Activated CD4-positive, alpha-beta T cell treated with anti-CD3 and anti-CD28 coated beads for 36 hours (primary cell): Measurements from ENCODE around the gene ZNF580. TPM values are rescaled to one million over a fixed set of nuclear protein-coding genes. Genes with fewer than 3 reads are reported as not detected.

Source experiments
- ATAC-seq: fragments of 200-7000 bp; cut with Tn5 transposase; one replicate; pipeline ENCODE4 v1.10.0; 2021; ENCODE audit warnings: mild to moderate bottlenecking, moderate library complexity
- CTCF ChIA-PET: fragments of 350-600 bp; sonication (Branson Sonifier 250); formaldehyde crosslinking; loops from one replicate; lab custom pipeline; 2021; ENCODE audit warnings: antibody characterized with exemption; lab: Charles Lee
- POLR2A ChIA-PET: fragments of 350-600 bp; sonication (Branson Sonifier 250); formaldehyde crosslinking; loops from one replicate; lab custom pipeline; 2021; ENCODE audit warnings: antibody characterized with exemption, inconsistent platforms; lab: Charles Lee
- DNase-seq: peaks from one replicate; pipeline ENCODE4 v3.0.0-alpha.2; 2020
- H3K27ac Mint-ChIP-seq: one replicate; pipeline ENCODE4 v1.8.0; 2021; ENCODE audit warnings: mixed read lengths
- H3K27me3 Mint-ChIP-seq: one replicate; pipeline ENCODE4 v1.8.0; 2021; ENCODE audit warnings: mixed read lengths
- H3K36me3 Mint-ChIP-seq: one replicate; pipeline ENCODE4 v1.8.0; 2021; ENCODE audit warnings: low read depth, mixed read lengths
- H3K4me1 Mint-ChIP-seq: one replicate; pipeline ENCODE4 v1.8.0; 2021; ENCODE audit warnings: mixed read lengths
- H3K4me3 Mint-ChIP-seq: one replicate; pipeline ENCODE4 v1.8.0; 2021; ENCODE audit warnings: mild to moderate bottlenecking, moderate library complexity, mixed read lengths
- H3K9me3 Mint-ChIP-seq: one replicate; pipeline ENCODE4 v1.8.0; 2021; ENCODE audit warnings: low read depth, mixed read lengths
- intact Hi-C, 2 experiments: fragments of 100-400 bp; cut with DNase I in 1 of 2; cut with micrococcal nuclease in 1 of 2; formaldehyde crosslinking; loops; one replicate each; pipeline versions ENCODE4 v1.14.2 to v1.15.1; 2022 to 2024; cut with DNase I, micrococcal nuclease
- total RNA-seq, 2 experiments: library from RNA; stranded (reverse); gene quantifications; one replicate each; pipeline ENCODE4 v1.2.3, GENCODE V29; 2021

The ZNF580 gene
- total RNA-seq, 2 experiments from 2014 or later, result 24.2 to 35.6 TPM

- H3K36me3 Mint-ChIP-seq, result peaks cover 24% of the 10 kb centered on the region
- CTCF ChIA-PET, result interaction anchor here (0.7 to 1.7 kb wide), 8 partner anchors 9 to 46 kb away, joined by 3 to 11 read pairs (median 5); partner anchors contain the start of gene ZNF581
- POLR2A ChIA-PET, result interaction anchor here (0.6 kb wide), 1 partner anchor 14 kb away, joined by 3 read pairs; no protein-coding TSS in a partner anchor
- no peaks in the 10 kb centered on the region for H3K9me3 Mint-ChIP-seq
- peaks cover 31% of the 10 kb centered on the region for H3K4me1 Mint-ChIP-seq
- intact Hi-C loops, result loop anchor here in 1 of 2 experiments (1.0 to 10.0 kb wide), 4 partner anchors 9 to 1788 kb away; partner anchors contain the start of genes MYADM, ZNF460 and ZNF581
- H3K27ac Mint-ChIP-seq, result peak overlapping the region; percentile 25
- H3K27me3 Mint-ChIP-seq, result no peaks in the 10 kb centered on the region
- ATAC-seq (no peak), DNase-seq (no peak)
- peak overlapping the region; percentile 86 for H3K4me3 Mint-ChIP-seq
Measured at GRCh38 chr19:55652311-55653128, 11.7 kb downstream of the ZNF580 start.

- H3K27ac Mint-ChIP-seq, result peak overlapping the region; percentile 98
- DNase-seq (peak; percentile 98), ATAC-seq (peak; percentile 43)
- H3K36me3 Mint-ChIP-seq, result peaks cover 30% of the 10 kb centered on the region
- no peaks in the 10 kb centered on the region for H3K9me3 Mint-ChIP-seq
- H3K27me3 Mint-ChIP-seq, result no peaks in the 10 kb centered on the region
- H3K4me3 Mint-ChIP-seq, result peak overlapping the region; percentile 86
- H3K4me1 Mint-ChIP-seq, result peaks cover 37% of the 10 kb centered on the region
- ChIA-PET POLR2A (interaction anchor here (0.7 to 1.5 kb wide), 13 partner anchors 8 to 1785 kb away, joined by 3 to 12 read pairs (median 4); partner anchors contain the start of genes FIZ1, TMEM238, ZNF524 and ZNF628), CTCF (interaction anchor here (0.6 to 1.7 kb wide), 32 partner anchors 8 to 1495 kb away, joined by 3 to 24 read pairs (median 5); partner anchors contain the start of genes FIZ1, MBOAT7, TMEM238 and ZNF581)
- intact Hi-C loops, result loop anchor here (1.0 to 10.0 kb wide), 11 partner anchors 10 to 1789 kb away; partner anchors contain the start of genes ZNF581 (in 2 of the 2), MYADM (in 1 of the 2), PPP1R12C (in 1 of the 2) and PPP6R1 (in 1 of the 2)
Measured at GRCh38 chr19:55653651-55654322, 13.0 kb downstream of the ZNF580 start.

GRCh38 chr19:55654323-55654867 lies 13.6 kb downstream of the ZNF580 start:
- peaks cover 39% of the 10 kb centered on the region for H3K4me1 Mint-ChIP-seq
- DNase-seq, result peak; percentile 99
- intact Hi-C loops, result loop anchor here (1.0 to 10.0 kb wide), 10 partner anchors 11 to 1790 kb away; partner anchors contain the start of genes MYADM (in 1 of the 2), PPP1R12C (in 1 of the 2), PPP6R1 (in 1 of the 2) and RPL28 (in 1 of the 2)
- H3K36me3 Mint-ChIP-seq, result peaks cover 31% of the 10 kb centered on the region
- H3K27me3 Mint-ChIP-seq, result no peaks in the 10 kb centered on the region
- H3K9me3 Mint-ChIP-seq, result no peaks in the 10 kb centered on the region
- ATAC-seq, result peak; percentile 84
- peak overlapping the region; percentile 86 for H3K4me3 Mint-ChIP-seq
- peak overlapping the region; percentile 98 for H3K27ac Mint-ChIP-seq
- CTCF ChIA-PET, result interaction anchor here (0.6 to 1.7 kb wide), 27 partner anchors 9 to 1514 kb away, joined by 3 to 24 read pairs (median 5); partner anchors contain the start of genes FIZ1, MBOAT7, NAT14 and TMEM238
- POLR2A ChIA-PET, result interaction anchor here (0.7 to 1.5 kb wide), 15 partner anchors 9 to 1786 kb away, joined by 3 to 12 read pairs (median 4); partner anchors contain the start of genes FIZ1, TMEM238, ZNF524 and ZNF628

DNA sequence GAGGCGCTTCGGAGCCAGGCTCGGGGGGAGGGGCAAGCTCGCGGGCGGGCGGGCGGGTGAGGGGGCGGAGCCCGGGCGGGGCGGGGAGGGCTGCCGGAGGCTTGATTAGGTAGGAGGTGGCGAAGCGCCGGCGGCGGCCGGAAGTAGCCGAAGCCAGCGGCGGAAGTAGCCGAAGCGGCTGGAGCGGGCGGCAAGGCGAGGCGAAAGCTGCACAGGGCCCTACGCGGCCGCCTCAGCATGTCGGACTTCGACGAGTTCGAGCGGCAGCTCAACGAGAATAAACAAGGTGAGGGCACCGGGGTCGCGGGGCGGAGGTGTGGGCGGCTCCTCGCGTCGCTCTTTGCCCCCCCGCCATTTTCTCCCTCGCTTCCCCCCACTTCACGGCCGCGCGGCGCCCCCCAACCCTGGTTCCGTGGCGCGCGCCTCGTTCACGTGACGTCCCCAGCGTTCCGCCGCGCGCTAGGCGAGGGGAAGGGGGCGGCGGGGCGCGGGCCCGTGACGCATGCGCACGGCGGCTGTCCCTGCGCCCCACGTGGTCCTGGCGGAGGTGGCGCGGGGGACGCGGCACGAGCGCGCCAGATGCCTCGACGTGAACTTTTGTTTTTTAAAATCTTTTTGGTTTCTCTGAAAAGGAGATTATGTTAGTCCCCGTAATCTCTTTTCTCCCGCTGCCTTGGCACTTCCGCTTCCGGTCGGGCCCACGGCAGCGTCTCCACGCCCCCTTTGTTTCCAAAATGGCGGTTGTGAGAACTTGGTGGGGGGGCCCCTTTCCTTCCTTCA lies 14.3 kb downstream of the ZNF580 start, which contains the start of gene U2AF2:
U2AF2 (plus strand) TSS at position 168 of the 780 bp plus-strand sequence; CDS start at position 238, 70 bp downstream.
- peaks cover 37% of the 10 kb centered on the region for H3K4me1 Mint-ChIP-seq
- DNase-seq (peak; percentile 99), ATAC-seq (peak; percentile 47)
- peaks cover 30% of the 10 kb centered on the region for H3K36me3 Mint-ChIP-seq
- H3K27me3 Mint-ChIP-seq, result no peaks in the 10 kb centered on the region
- H3K27ac Mint-ChIP-seq, result peak within 1 kb of the TSS; percentile 98
- peak within 1 kb of the TSS; percentile 86 for H3K4me3 Mint-ChIP-seq
- ChIA-PET CTCF (interaction anchor here (0.6 to 1.7 kb wide), 26 partner anchors 8 to 1515 kb away, joined by 3 to 24 read pairs (median 5); partner anchors contain the start of genes FIZ1, MBOAT7, NAT14 and TMEM238), POLR2A (interaction anchor here (0.8 to 1.5 kb wide), 12 partner anchors 9 to 466 kb away, joined by 3 to 12 read pairs (median 4); partner anchors contain the start of genes FIZ1, TMEM238, ZNF524 and ZNF628)
- intact Hi-C loops, result loop anchor here (1.0 to 10.0 kb wide), 17 partner anchors 12 to 1790 kb away; partner anchors contain the start of genes EPN1 (in 2 of the 2), FIZ1 (in 2 of the 2), MYADM (in 1 of the 2) and PPP1R12C (in 1 of the 2)
- H3K9me3 Mint-ChIP-seq, result no peaks in the 10 kb centered on the region

- Mint-ChIP-seq H3K4me1 (peaks cover 33% of the 10 kb centered on the region), H3K9me3 (no peaks in the 10 kb centered on the region), H3K36me3 (peaks cover 33% of the 10 kb centered on the region), H3K27ac (peak overlapping the region; percentile 92), H3K27me3 (no peaks in the 10 kb centered on the region), H3K4me3 (peak overlapping the region; percentile 86)
- ATAC-seq (no peak), DNase-seq (no peak)
- ChIA-PET CTCF (interaction anchor here (2.5 kb wide), 1 partner anchor 16 kb away, joined by 19 read pairs; no protein-coding TSS in a partner anchor), POLR2A (no interaction called here)
- intact Hi-C loops, result loop anchor here (1.0 to 10.0 kb wide), 10 partner anchors 15 to 1791 kb away; partner anchors contain the start of genes EPN1 (in 2 of the 2), FIZ1 (in 2 of the 2), MYADM (in 1 of the 2) and TSEN34 (in 1 of the 2)
Measured at GRCh38 chr19:55655648-55656040, 14.8 kb downstream of the ZNF580 start.

GRCh38 chr19:55656552-55656951 lies 15.8 kb downstream of the ZNF580 start:
- Mint-ChIP-seq H3K4me3 (peak overlapping the region; percentile 86), H3K9me3 (no peaks in the 10 kb centered on the region), H3K36me3 (peaks cover 40% of the 10 kb centered on the region), H3K4me1 (peaks cover 30% of the 10 kb centered on the region), H3K27ac (peak overlapping the region; percentile 92), H3K27me3 (no peaks in the 10 kb centered on the region)
- ATAC-seq (no peak), DNase-seq (no peak)
- ChIA-PET POLR2A (interaction anchor here (0.8 to 1.6 kb wide), 9 partner anchors 9 to 1208 kb away, joined by 3 to 14 read pairs (median 4); partner anchors contain the start of genes LENG8 and ZNF784), CTCF (interaction anchor here (0.5 to 2.5 kb wide), 8 partner anchors 9 to 51 kb away, joined by 3 to 19 read pairs (median 3); partner anchors contain the start of genes CCDC106 and ZNF865)
- intact Hi-C loops, result loop anchor here (2.0 to 10.0 kb wide), 2 partner anchors 14 to 1792 kb away; partner anchors contain the start of gene MYADM (in 1 of the 2)

DNA sequence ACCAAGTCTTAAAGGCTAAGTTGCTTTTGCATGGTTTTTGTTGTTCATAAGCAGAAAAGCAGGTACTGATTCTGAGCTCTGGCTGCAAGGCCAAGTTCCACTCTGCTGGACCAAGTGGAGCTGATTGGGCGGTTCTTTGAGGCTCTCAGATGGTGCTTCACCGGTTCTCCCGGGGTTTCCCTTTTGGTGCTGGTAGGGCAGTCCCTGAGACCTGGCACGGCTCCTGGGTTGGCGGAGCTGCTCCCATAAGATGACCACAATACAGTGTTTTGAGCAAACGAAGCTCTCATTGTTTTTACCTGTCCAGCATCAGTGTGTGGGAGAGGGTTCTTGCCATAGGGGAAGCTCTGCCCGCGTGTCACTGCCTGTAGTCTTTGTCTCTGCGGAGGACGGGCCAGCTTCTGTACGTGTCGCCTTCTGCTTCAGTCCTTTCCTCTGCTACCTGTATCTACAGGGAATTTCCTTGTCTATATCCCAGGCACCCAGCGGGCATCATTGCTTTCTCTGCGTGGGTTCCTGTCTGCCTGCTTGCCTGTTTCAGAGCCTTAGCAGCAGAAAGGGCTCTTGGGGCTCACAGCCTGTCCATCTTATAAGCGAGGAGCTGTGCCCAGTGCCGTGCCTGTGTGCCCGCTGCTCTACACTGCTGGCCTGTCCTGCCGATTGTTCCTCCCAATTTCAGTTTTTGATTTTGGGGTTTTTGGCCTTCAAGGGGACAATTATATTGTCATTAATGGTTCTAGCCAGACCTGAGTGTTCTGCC lies 16.4 kb downstream of the ZNF580 start:
- Mint-ChIP-seq H3K9me3 (no peaks in the 10 kb centered on the region), H3K27me3 (no peaks in the 10 kb centered on the region), H3K27ac (peak overlapping the region; percentile 92), H3K4me3 (peak overlapping the region; percentile 86), H3K36me3 (peaks cover 46% of the 10 kb centered on the region), H3K4me1 (peaks cover 31% of the 10 kb centered on the region)
- POLR2A ChIA-PET, result interaction anchor here (0.8 to 1.6 kb wide), 9 partner anchors 9 to 1208 kb away, joined by 3 to 14 read pairs (median 4); partner anchors contain the start of genes LENG8 and ZNF784
- ATAC-seq (no peak), DNase-seq (peak; percentile 52)
- intact Hi-C loops, result loop anchor here (2.0 to 10.0 kb wide), 2 partner anchors 14 to 1792 kb away; partner anchors contain the start of gene MYADM (in 1 of the 2)
- CTCF ChIA-PET, result interaction anchor here (0.6 to 2.5 kb wide), 8 partner anchors 9 to 51 kb away, joined by 3 to 19 read pairs (median 4); partner anchors contain the start of genes CCDC106 and ZNF865

GRCh38 chr19:55658846-55659459 lies 18.2 kb downstream of the ZNF580 start:
- Mint-ChIP-seq H3K4me3 (no peak overlapping the region), H3K4me1 (peaks cover 36% of the 10 kb centered on the region), H3K27ac (no peak overlapping the region), H3K36me3 (peaks cover 60% of the 10 kb centered on the region), H3K27me3 (no peaks in the 10 kb centered on the region), H3K9me3 (no peaks in the 10 kb centered on the region)
- ChIA-PET CTCF (interaction anchor here (1.7 kb wide), 1 partner anchor 12 kb away, joined by 5 read pairs; no protein-coding TSS in a partner anchor), POLR2A (no interaction called here)
- intact Hi-C loops, result loop anchor here in 1 of 2 experiments (10.0 kb wide), 1 partner anchor 1794 kb away; the partner anchor contains the start of gene MYADM
- DNase-seq (no peak), ATAC-seq (no peak)
